ENCODE results near the gene DDX24.

- no peak for TF ChIP-seq CTCF (IDR thresholded peaks at IDR 0.05)
- TF ChIP-seq POLR2AphosphoS5 (IDR thresholded peaks at IDR 0.05), result no peak
- no peak for TF ChIP-seq EP300 (IDR thresholded peaks at IDR 0.05)
- TF ChIP-seq POLR2A (IDR thresholded peaks at IDR 0.05), result no peak
Measured at GRCh38 chr14:94037954-94038353, 43.0 kb downstream of the DDX24 start.

Data from gastroesophageal sphincter (tissue), 3 donors.